ENCODE results near the gene FBXO41. TPM values are rescaled to one million over a fixed set of nuclear protein-coding genes. Genes with fewer than 3 reads are reported as not detected.

The FBXO41 gene
- total RNA-seq, 2 donors from 2014 or later, result 3.5 to 6.1 TPM

DNA sequence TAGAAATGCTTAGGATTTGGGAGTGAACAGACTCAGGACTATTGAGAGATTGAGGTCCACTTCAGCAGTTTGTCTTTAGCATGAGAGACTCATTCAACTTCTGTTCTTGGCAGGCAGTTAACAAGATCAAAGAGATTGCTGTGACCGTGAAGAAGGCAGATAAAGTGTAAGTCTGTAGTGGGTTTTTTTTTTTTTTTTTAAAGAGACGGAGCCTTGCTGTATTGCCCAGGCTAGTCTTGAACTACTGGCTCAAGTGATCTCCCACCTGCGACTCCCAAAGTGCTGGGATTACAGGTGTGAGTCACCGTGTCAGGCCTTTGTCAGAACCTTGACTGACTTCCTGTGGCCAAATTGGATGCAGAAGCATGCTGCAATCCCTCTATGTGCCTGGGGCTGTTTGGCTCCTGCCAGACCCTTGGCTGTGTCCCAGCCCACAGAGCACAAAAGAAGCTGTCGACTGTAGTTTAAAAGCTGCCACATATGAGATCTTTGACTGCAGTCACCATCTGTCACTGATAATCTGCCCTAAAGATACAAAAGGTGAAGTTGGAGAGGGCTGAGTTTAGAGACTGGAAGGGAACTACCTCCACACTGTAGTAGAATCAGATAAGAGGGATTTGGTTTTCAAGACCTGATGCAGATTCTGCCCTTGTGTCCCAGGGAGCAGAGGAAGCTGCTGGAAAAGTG lies 40.3 kb downstream of the FBXO41 start:
- Histone ChIP-seq H3K27me3 (replicated peaks; ENCODE audit: insufficient read depth) (no peaks in the 10 kb centered on the region), H3K4me3 (no peak overlapping the region), H3K4me1 (ENCODE audit: control insufficient read depth in 1 of 2, low read depth in 2 of 2) (no peaks in the 10 kb centered on the region), H3K27ac (no peak overlapping the region), H3K9me3 (no peaks in the 10 kb centered on the region), H3K36me3 (peaks cover 64% of the 10 kb centered on the region)
- ATAC-seq (ENCODE audit: insufficient number of reproducible peaks, low FRiP score, low read depth), result no peak
- TF ChIP-seq, protein P1, sequence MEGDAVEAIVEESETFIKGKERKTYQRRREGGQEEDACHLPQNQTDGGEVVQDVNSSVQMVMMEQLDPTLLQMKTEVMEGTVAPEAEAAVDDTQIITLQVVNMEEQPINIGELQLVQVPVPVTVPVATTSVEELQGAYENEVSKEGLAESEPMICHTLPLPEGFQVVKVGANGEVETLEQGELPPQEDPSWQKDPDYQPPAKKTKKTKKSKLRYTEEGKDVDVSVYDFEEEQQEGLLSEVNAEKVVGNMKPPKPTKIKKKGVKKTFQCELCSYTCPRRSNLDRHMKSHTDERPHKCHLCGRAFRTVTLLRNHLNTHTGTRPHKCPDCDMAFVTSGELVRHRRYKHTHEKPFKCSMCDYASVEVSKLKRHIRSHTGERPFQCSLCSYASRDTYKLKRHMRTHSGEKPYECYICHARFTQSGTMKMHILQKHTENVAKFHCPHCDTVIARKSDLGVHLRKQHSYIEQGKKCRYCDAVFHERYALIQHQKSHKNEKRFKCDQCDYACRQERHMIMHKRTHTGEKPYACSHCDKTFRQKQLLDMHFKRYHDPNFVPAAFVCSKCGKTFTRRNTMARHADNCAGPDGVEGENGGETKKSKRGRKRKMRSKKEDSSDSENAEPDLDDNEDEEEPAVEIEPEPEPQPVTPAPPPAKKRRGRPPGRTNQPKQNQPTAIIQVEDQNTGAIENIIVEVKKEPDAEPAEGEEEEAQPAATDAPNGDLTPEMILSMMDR (IDR thresholded peaks at IDR 0.05), result no peak
- no peak for DNase-seq (ENCODE audit: low spot score)

DNA sequence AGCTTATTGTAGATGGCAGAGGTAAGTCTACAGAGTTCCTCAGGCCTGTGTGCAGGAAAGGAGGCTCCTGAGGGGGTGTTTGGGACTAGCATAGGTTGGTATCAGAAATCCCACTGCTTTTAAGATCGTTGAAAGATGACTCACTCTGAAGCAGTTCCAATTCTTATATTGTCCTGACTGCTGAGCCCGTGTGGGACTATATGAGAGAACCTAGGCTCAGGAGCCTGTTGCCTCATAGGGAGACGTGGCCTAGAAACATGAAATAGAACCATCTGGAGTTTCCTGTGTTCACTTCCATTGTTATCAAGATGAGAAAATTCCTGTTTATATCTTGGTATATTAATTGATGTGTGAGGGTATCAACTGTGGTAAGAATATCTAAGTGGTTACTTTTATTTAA lies 44.5 kb downstream of the FBXO41 start:
- H3K4me3 ChIP-seq, result no peak overlapping the region
- H3K9me3 ChIP-seq, result no peaks in the 10 kb centered on the region
- no peak for DNase-seq (ENCODE audit: low spot score)
- peaks cover 4 to 25% of the 10 kb centered on the region in 2 donors for H3K4me1 ChIP-seq (ENCODE audit: control insufficient read depth in 1 of 2, low read depth in 2 of 2)
- TF ChIP-seq, protein P1 (IDR thresholded peaks at IDR 0.05), result no peak
- H3K27ac ChIP-seq, result no peak overlapping the region
- H3K36me3 ChIP-seq, result peaks cover 23% of the 10 kb centered on the region
- H3K27me3 ChIP-seq (replicated peaks; ENCODE audit: insufficient read depth), result no peaks in the 10 kb centered on the region
- ATAC-seq (ENCODE audit: insufficient number of reproducible peaks, low FRiP score, low read depth), result no peak

DNA sequence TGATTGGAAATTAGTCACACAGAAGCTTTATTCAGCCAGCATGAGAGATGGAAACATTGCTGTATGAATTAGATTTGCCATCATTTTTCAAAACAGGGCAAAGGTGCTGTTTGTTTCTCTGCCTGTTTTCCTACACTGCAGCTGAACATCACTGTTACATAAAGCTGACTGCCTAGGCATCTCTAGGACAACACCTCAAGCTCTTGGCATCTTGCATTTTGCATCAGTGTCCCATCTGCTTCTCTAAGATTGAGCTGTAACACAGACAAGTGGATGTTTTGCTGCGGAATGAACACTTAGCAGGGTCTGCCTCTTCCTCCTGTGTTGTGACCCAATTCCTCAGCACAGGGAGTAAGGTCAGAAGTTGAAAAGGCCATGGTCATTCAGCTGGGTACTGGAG lies 45.3 kb downstream of the FBXO41 start:
- Histone ChIP-seq H3K36me3 (peaks cover 15% of the 10 kb centered on the region), H3K4me1 (ENCODE audit: control insufficient read depth in 1 of 2, low read depth in 2 of 2) (peaks cover 4 to 26% of the 10 kb centered on the region in 2 donors), H3K27ac (no peak overlapping the region), H3K4me3 (no peak overlapping the region), H3K27me3 (replicated peaks; ENCODE audit: insufficient read depth) (no peaks in the 10 kb centered on the region), H3K9me3 (no peaks in the 10 kb centered on the region)
- ATAC-seq (ENCODE audit: insufficient number of reproducible peaks, low FRiP score, low read depth), result no peak
- TF ChIP-seq, protein P1 (IDR thresholded peaks at IDR 0.05), result no peak
- DNase-seq (ENCODE audit: low spot score), result no peak

DNA sequence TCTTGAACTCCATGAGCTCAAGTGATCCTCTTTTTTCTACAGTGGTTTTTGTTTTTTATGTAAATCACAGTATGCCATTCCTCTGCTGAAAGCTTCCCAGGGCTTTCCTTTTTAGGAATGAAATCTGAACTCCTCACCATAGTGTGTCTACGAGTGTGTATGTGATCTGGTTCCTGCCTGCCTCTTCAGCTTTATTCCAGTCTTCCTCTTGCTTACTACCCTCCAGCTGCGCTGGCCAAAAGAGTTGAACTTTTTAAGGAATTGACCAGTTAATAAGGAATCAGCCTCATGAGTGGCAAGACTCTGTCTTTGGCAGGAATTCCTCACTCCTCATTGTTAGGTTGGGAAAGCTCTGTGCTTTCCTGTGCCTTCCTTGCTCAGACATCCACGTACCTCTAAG lies 46.1 kb downstream of the FBXO41 start:
- Histone ChIP-seq H3K27me3 (replicated peaks; ENCODE audit: insufficient read depth) (no peaks in the 10 kb centered on the region), H3K9me3 (no peaks in the 10 kb centered on the region), H3K4me1 (ENCODE audit: control insufficient read depth in 1 of 2, low read depth in 2 of 2) (peaks cover 4 to 26% of the 10 kb centered on the region in 2 donors), H3K27ac (no peak overlapping the region), H3K4me3 (no peak overlapping the region), H3K36me3 (peaks cover 15% of the 10 kb centered on the region)
- DNase-seq (ENCODE audit: low spot score) (no peak), ATAC-seq (ENCODE audit: insufficient number of reproducible peaks, low FRiP score, low read depth) (no peak)
- TF ChIP-seq, protein P1 (IDR thresholded peaks at IDR 0.05), result no peak

DNA sequence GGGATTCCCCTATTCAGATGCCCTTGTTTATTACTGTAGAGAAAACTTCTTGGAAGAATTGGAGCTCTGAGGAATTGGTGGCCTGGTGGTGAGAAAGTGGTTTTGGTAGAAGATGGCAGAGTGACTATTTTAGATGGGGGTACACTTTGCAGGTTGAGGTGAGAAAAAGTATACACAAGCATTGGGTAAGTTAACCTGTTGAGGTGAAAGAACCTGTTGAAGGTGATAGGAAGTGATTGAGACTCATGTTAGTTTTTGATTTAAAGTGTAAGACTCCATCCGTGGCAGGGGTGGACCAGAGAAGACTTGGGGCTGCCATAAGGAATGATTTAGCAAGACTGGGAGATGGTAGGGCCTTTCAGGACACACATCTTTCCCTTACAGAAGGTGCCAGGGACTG lies 47.1 kb downstream of the FBXO41 start:
- no peak for DNase-seq (ENCODE audit: low spot score)
- H3K27ac ChIP-seq, result no peak overlapping the region

More for the DNA sequence above, 47.1 kb downstream of the FBXO41 start:
- Histone ChIP-seq H3K36me3 (peaks cover 14% of the 10 kb centered on the region), H3K4me3 (no peak overlapping the region), H3K4me1 (ENCODE audit: control insufficient read depth in 1 of 2, low read depth in 2 of 2) (peaks cover 8 to 33% of the 10 kb centered on the region in 2 donors), H3K9me3 (no peaks in the 10 kb centered on the region), H3K27me3 (replicated peaks; ENCODE audit: insufficient read depth) (no peaks in the 10 kb centered on the region)
- TF ChIP-seq, protein P1 (IDR thresholded peaks at IDR 0.05), result no peak
- no peak for ATAC-seq (ENCODE audit: insufficient number of reproducible peaks, low FRiP score, low read depth)
